NCI-H748 (cell line): ENCODE data around the gene CD63.

Experiments used
- DNase-seq: peaks from one replicate; lab custom pipeline; 2025; ENCODE audit not compliant: unreplicated experiment; lab: John Stamatoyannopoulos, UW

Gene CD63

GRCh38 chr12:55692631-55693322, 36.0 kb downstream of the CD63 start:
- no peak for DNase-seq

- no peak for DNase-seq
Observed at GRCh38 chr12:55688716-55689655, 39.8 kb downstream of the CD63 start.

- no peak for DNase-seq
Observed at GRCh38 chr12:55687746-55688145, 41.1 kb downstream of the CD63 start.

- no peak for DNase-seq
Observed at GRCh38 chr12:55686366-55687010, 42.3 kb downstream of the CD63 start.

- no peak for DNase-seq
Observed at GRCh38 chr12:55685671-55686070, 43.1 kb downstream of the CD63 start.

- DNase-seq = no peak
Observed at GRCh38 chr12:55684761-55685370, 43.9 kb downstream of the CD63 start.

- no peak for DNase-seq
Observed at GRCh38 chr12:55683676-55684075, 45.1 kb downstream of the CD63 start.

- no peak for DNase-seq
Observed at GRCh38 chr12:55682087-55682796, 46.6 kb downstream of the CD63 start.

- DNase-seq = peak; percentile 20
Observed at GRCh38 chr12:55681142-55682077, 47.4 kb downstream of the CD63 start.

GRCh38 chr12:55679691-55680090, 49.1 kb downstream of the CD63 start:
- DNase-seq = no peak

- no peak for DNase-seq
Observed at GRCh38 chr12:55676707-55677106, 52.1 kb downstream of the CD63 start.

- no peak for DNase-seq
Observed at GRCh38 chr12:55675666-55676065, 53.1 kb downstream of the CD63 start.
